ENCODE data around the gene TIMM8A.
A peak's percentile ranks its signal among the peaks of the same experiment; 100 is the strongest.
"Not testable (repeated sequence)": the region's sequence is repeated elsewhere in the genome, so short reads cannot be mapped to it uniquely, and the experiment has no call there.

TIMM8A gene

DNA sequence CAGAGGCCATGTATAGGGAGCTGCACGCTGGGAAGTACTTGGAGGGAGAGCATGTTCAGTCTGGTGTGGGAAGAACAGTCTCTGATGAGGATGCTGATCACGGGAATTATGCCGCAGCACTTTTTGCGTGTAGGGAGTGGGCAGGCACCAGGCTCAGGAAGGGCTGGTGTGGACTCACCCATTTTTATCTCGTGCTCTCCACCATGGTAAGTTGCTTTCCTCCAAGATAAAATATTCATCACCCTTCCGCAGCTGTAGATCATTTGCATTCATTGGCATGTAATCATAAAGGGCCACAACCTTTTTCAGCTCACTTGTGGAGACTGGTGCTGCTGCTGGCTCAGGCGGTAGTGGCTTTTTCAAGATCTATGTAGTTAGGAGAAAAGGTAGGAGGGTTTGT is 11.8 kb upstream of the TIMM8A start:
- Histone ChIP-seq H3K27me3 (ENCODE audit: insufficient read depth, low read length) (no peaks in the 10 kb centered on the region), H3K36me3 (ENCODE audit: insufficient read depth, low read length) (no peaks in the 10 kb centered on the region), H3K4me1 (ENCODE audit: control insufficient read depth, insufficient read depth, low read length, unreplicated experiment) (no peaks in the 10 kb centered on the region), H2AFZ (ENCODE audit: low read length, unreplicated experiment) (no peak overlapping the region), H3K79me2 (ENCODE audit: control insufficient read depth, insufficient read depth, low read length, unreplicated experiment) (no peaks in the 10 kb centered on the region), H3K27ac (ENCODE audit: low read depth, low read length) (no peak overlapping the region), H3K4me3 (ENCODE audit: low read depth, low read length) (no peak overlapping the region)

DNA sequence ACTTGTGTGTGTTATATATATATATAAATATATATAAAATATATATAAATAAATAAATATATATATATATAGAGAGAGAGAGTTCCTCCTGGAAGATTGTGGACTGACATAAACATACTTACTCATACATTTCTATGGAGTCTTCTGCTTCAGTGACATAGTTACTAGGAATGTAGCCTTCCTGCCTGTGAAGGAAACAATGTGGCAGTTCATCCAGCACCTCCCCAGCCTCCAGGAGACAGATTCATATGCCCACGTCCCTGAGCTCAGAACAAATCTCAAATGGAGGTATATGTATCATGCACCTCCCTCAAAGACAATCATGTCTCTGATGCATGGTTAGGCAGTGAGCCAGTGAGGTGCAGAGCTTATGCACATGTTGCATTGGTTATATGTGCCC is 11.4 kb upstream of the TIMM8A start:
- H2AFZ ChIP-seq (ENCODE audit: low read length, unreplicated experiment) = no peak overlapping the region
- no peaks in the 10 kb centered on the region for H3K4me1 ChIP-seq (ENCODE audit: control insufficient read depth, insufficient read depth, low read length, unreplicated experiment)
- H3K27me3 ChIP-seq (ENCODE audit: insufficient read depth, low read length) = no peaks in the 10 kb centered on the region
- H3K27ac ChIP-seq (ENCODE audit: low read depth, low read length) = no peak overlapping the region
- no peak overlapping the region for H3K4me3 ChIP-seq (ENCODE audit: low read depth, low read length)
- no peaks in the 10 kb centered on the region for H3K79me2 ChIP-seq (ENCODE audit: control insufficient read depth, insufficient read depth, low read length, unreplicated experiment)
- H3K36me3 ChIP-seq (ENCODE audit: insufficient read depth, low read length) = no peaks in the 10 kb centered on the region

DNA sequence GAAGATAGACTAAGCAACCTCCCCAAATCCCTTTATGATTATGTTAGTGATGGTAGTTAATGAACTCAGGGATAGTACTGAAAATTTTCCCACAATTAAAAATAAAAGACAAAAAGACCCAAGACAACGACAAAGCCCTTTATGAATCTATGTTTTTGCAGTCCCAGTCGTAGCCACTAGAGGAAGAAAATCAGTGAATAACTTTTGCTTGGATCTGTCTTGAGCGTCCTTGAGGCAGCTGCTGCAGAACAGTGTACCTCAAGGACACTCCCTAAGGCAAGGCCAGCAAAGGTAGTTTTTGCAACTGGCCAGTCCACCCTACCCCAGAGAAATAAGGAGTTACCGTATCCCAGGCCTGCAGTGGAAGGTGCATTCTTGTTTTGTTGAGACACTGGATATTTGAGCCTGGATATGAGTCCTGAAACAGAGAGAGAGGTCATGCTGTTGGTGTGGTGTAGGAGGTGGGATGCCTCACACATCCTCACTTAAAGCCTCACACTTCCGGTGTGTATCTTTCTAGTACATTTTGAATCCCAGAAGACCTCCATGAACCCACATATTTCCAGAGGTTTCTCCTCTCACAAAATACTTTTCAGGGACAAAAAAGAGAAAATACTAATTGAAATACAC is 8.7 kb upstream of the TIMM8A start:
- Histone ChIP-seq H3K27ac (ENCODE audit: low read depth, low read length) (no peak overlapping the region), H3K79me2 (ENCODE audit: control insufficient read depth, insufficient read depth, low read length, unreplicated experiment) (no peaks in the 10 kb centered on the region), H3K36me3 (ENCODE audit: insufficient read depth, low read length) (no peaks in the 10 kb centered on the region), H3K4me1 (ENCODE audit: control insufficient read depth, insufficient read depth, low read length, unreplicated experiment) (no peaks in the 10 kb centered on the region), H3K27me3 (ENCODE audit: insufficient read depth, low read length) (no peaks in the 10 kb centered on the region), H3K4me3 (ENCODE audit: low read depth, low read length) (no peak overlapping the region), H2AFZ (ENCODE audit: low read length, unreplicated experiment) (no peak overlapping the region)

DNA sequence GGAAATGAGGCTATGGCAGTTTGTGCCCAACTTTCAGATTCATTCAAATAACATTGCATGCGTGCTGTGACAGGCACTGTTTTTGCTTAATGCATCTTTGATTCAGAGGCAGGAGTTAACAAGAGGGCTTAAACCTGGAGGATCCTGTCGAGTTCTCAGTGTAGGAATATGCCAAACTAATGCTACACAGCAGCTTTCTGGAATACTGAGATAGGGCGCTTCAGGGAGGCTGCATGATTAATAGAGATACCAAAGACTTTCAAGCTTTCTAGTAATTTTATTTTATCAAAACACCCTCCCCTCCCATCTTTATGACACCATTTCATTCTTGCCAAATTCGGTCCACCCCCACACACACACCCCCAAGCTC is 636 bp upstream of the TIMM8A start:
- H3K27ac ChIP-seq (ENCODE audit: low read depth, low read length) = peak overlapping the region; percentile 81; the same call in 1 of the 2 replicates
- peaks cover 8% of the 10 kb centered on the region for H3K4me1 ChIP-seq (ENCODE audit: control insufficient read depth, insufficient read depth, low read length, unreplicated experiment)
- H3K4me3 ChIP-seq (ENCODE audit: low read depth, low read length) = peak overlapping the region; percentile 92
- no peaks in the 10 kb centered on the region for H3K27me3 ChIP-seq (ENCODE audit: insufficient read depth, low read length)
- H3K36me3 ChIP-seq (ENCODE audit: insufficient read depth, low read length) = no peaks in the 10 kb centered on the region
- H2AFZ ChIP-seq (ENCODE audit: low read length, unreplicated experiment) = no peak overlapping the region
- peaks cover 27% of the 10 kb centered on the region for H3K79me2 ChIP-seq (ENCODE audit: control insufficient read depth, insufficient read depth, low read length, unreplicated experiment)

DNA sequence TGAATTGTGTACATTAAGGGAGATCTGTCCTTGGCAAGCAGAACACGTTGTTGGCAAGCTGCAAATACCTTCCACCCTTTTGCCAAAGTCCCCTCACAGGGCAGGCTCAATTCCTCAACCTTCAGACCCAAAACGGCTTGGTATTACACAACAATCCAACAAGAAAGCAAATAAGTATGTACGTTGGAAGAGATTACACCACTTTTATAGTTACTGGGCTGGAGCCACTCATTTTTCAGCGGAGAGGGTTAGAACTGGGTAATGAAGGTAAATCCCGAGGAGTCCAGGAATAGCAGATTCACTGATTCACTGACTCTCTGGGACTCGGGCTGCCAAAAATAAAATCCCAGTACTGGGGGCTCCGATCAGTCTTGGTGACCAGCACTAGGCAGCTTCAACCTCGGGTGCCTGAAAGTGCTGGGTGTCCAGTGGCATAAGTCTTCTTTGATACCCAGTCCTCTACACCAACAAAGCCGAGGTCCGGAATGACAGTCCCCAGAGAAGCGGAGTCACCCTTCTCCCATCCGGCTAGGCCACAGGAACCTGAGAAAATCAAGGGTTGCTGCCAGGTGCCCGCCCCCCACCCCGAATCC is 587 bp downstream of the TIMM8A start:
- Histone ChIP-seq H3K27me3 (ENCODE audit: insufficient read depth, low read length) (no peaks in the 10 kb centered on the region), H3K27ac (ENCODE audit: low read depth, low read length) (peak overlapping the region; percentile 70), H3K4me3 (ENCODE audit: low read depth, low read length) (peak overlapping the region; percentile 92), H3K4me1 (ENCODE audit: control insufficient read depth, insufficient read depth, low read length, unreplicated experiment) (peaks cover 8% of the 10 kb centered on the region), H3K79me2 (ENCODE audit: control insufficient read depth, insufficient read depth, low read length, unreplicated experiment) (peaks cover 27% of the 10 kb centered on the region), H3K36me3 (ENCODE audit: insufficient read depth, low read length) (no peaks in the 10 kb centered on the region), H2AFZ (ENCODE audit: low read length, unreplicated experiment) (peak overlapping the region; percentile 6)

DNA sequence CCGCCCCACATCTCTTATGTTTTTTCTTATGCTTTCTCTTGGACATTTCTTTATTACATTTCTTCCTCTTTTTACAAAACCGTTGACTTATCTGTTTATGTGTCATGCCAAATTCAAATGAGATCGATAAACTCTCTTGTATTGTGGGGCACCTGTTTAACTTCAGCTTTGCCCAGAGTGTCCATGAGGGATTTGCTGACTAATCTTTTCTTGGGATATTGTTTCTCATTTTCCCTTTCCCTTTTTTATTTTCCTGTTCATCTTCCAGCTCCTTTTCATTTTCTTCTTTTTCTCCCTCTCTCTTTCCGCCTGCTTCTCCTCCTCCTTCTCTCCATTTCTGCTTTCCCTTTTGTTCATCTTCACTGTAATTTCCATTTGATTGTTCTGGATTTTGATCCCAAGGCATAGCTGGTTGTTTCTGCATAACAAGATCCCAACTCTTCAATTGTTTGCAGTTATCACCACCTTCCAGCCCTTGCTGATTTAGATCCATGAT is 10.7 kb downstream of the TIMM8A start:
- Histone ChIP-seq H3K79me2 (ENCODE audit: control insufficient read depth, insufficient read depth, low read length, unreplicated experiment) (no peaks in the 10 kb centered on the region), H3K27ac (ENCODE audit: low read depth, low read length) (no peak overlapping the region), H3K4me3 (ENCODE audit: low read depth, low read length) (no peak overlapping the region), H3K27me3 (ENCODE audit: insufficient read depth, low read length) (no peaks in the 10 kb centered on the region), H2AFZ (ENCODE audit: low read length, unreplicated experiment) (no peak overlapping the region), H3K4me1 (ENCODE audit: control insufficient read depth, insufficient read depth, low read length, unreplicated experiment) (no peaks in the 10 kb centered on the region), H3K36me3 (ENCODE audit: insufficient read depth, low read length) (no peaks in the 10 kb centered on the region)

DNA sequence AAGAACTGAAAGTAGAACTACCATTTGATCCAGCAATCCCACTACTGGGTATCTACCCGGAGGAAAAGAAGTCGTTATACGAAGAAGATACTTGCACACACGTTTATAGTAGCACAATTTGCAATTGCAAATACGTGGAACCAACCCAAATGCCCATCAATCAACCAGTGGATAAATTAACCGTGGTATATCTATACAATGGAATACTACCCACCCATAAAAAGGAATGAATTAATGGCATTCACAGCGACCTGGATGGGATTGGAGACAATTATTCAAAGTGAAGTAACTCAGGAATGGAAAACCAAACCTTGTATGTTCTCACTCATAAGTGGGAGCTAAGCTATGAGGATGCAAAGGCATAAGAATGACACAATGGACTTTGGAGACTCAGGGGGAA is 14.2 kb downstream of the TIMM8A start:
- H3K4me1 ChIP-seq (ENCODE audit: control insufficient read depth, insufficient read depth, low read length, unreplicated experiment); H3K27ac ChIP-seq (ENCODE audit: low read depth, low read length); H3K79me2 ChIP-seq (ENCODE audit: control insufficient read depth, insufficient read depth, low read length, unreplicated experiment); H3K27me3 ChIP-seq (ENCODE audit: insufficient read depth, low read length); H3K36me3 ChIP-seq (ENCODE audit: insufficient read depth, low read length); H3K4me3 ChIP-seq (ENCODE audit: low read depth, low read length); H2AFZ ChIP-seq (ENCODE audit: low read length, unreplicated experiment): not testable (repeated sequence)

DNA sequence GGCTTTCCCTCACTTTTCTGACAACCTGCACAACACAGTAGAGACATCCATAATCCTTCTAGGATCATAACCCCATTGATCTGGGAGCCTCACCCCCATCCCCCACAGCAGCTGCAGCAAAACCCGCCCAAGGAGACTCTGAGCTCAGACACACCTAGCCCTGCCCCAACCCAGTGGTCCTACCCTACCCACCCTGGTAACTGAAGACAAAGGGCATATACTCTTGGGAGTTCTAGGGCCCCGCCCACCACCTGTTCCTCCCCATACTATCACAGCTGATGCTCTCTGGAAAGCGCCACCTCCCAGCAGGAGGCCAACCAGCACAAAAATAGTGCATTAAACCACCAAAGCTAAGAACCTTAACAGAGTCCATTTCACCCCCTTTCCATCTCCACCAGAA is 21.9 kb downstream of the TIMM8A start:
- H3K4me3 ChIP-seq (ENCODE audit: low read depth, low read length); H2AFZ ChIP-seq (ENCODE audit: low read length, unreplicated experiment); H3K4me1 ChIP-seq (ENCODE audit: control insufficient read depth, insufficient read depth, low read length, unreplicated experiment); H3K79me2 ChIP-seq (ENCODE audit: control insufficient read depth, insufficient read depth, low read length, unreplicated experiment); H3K36me3 ChIP-seq (ENCODE audit: insufficient read depth, low read length); H3K27me3 ChIP-seq (ENCODE audit: insufficient read depth, low read length); H3K27ac ChIP-seq (ENCODE audit: low read depth, low read length): not testable (repeated sequence)

DNA sequence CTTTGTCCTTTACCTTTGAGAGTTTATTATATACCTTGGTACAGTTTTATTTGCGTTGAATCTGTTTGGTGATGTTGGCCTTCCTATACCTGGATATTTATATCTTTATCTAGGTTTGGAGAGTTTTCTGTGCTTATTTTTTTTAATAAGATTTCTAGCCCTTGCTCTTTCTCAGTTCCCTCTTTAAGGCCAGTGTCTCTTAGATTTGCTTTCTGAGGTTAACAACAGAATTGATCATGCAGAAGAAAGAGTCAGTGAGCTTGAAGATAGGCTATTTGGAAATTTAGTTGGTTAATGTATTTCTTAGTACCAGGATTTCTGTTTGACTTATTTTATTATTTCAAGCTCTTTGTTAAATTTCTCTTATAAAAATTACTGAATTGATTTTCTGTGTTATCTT is 44.8 kb downstream of the TIMM8A start:
- H3K4me1 ChIP-seq (ENCODE audit: control insufficient read depth, insufficient read depth, low read length, unreplicated experiment) = no peaks in the 10 kb centered on the region
- no peak overlapping the region for H3K27ac ChIP-seq (ENCODE audit: low read depth, low read length)
- no peak overlapping the region for H2AFZ ChIP-seq (ENCODE audit: low read length, unreplicated experiment)
- no peak overlapping the region for H3K4me3 ChIP-seq (ENCODE audit: low read depth, low read length)
- no peaks in the 10 kb centered on the region for H3K36me3 ChIP-seq (ENCODE audit: insufficient read depth, low read length)
- H3K27me3 ChIP-seq (ENCODE audit: insufficient read depth, low read length) = no peaks in the 10 kb centered on the region
- no peaks in the 10 kb centered on the region for H3K79me2 ChIP-seq (ENCODE audit: control insufficient read depth, insufficient read depth, low read length, unreplicated experiment)
